Fibroblast of lung (primary cell): ENCODE results near the gene STXBP6. TPM values are rescaled to one million over a fixed set of nuclear protein-coding genes. Genes with fewer than 3 reads are reported as not detected.

Experiments
- DNase-seq, 2 donors: peaks; one replicate each; pipeline versions ENCODE4 v3.0.0 to v3.0.0-alpha.2; 2010; ENCODE audit warnings: low read depth in 2 of 2
- H2AFZ ChIP-seq: 2 replicates; pipeline ENCODE4 v1.5.1; 2012; ENCODE audit warnings: low read length, control low read depth, inconsistent platforms
- H3K27ac ChIP-seq: 2 replicates; pipeline ENCODE4 v1.5.1; 2011; ENCODE audit warnings: low read length, control low read depth; ENCODE audit not compliant: insufficient read depth
- H3K27me3 ChIP-seq: 2 replicates; pipeline ENCODE4 v1.5.1; 2011; ENCODE audit warnings: mild to moderate bottlenecking, low read length; ENCODE audit not compliant: control insufficient read depth, insufficient read depth
- H3K36me3 ChIP-seq: 2 replicates; pipeline ENCODE4 v1.5.1; 2011; ENCODE audit warnings: low read length; ENCODE audit not compliant: control insufficient read depth, insufficient read depth
- H3K4me1 ChIP-seq: 2 replicates; pipeline ENCODE4 v1.5.1; 2011; ENCODE audit warnings: low read length; ENCODE audit not compliant: control insufficient read depth, insufficient read depth; ENCODE audit errors: extremely low read depth
- H3K4me2 ChIP-seq: 2 replicates; pipeline ENCODE4 v1.5.1; 2011; ENCODE audit warnings: low read length, control low read depth; ENCODE audit not compliant: insufficient read depth; ENCODE audit errors: extremely low read depth
- H3K4me3 ChIP-seq, 4 experiments: fragments of 200-600 bp in 1 of 4; sonication (generic) in 1 of 4; replicated peaks in 1 of 4; 2 replicates each; pipeline ENCODE4 v1.5.1; 2011 to 2016; ENCODE audit warnings: low read length in 4 of 4, low read depth in 3 of 4, mild to moderate bottlenecking in 3 of 4, control low read depth in 2 of 4, inconsistent platforms in 1 of 4, mixed read lengths in 1 of 4; ENCODE audit not compliant: insufficient read depth in 1 of 4; ENCODE audit errors: control extremely low read depth in 1 of 4
- H3K79me2 ChIP-seq: 2 replicates; pipeline ENCODE4 v1.5.1; 2012; ENCODE audit warnings: mild to moderate bottlenecking, low read length, inconsistent platforms; ENCODE audit not compliant: control insufficient read depth, insufficient read depth
- H3K9ac ChIP-seq: 2 replicates; pipeline ENCODE4 v1.5.1; 2011; ENCODE audit warnings: mild to moderate bottlenecking, low read length, control low read depth; ENCODE audit not compliant: insufficient read depth
- H3K9me3 ChIP-seq: 2 replicates; pipeline ENCODE4 v1.5.1; 2012; ENCODE audit warnings: low read depth, low read length; ENCODE audit not compliant: control insufficient read depth, insufficient read depth
- H4K20me1 ChIP-seq: 2 replicates; pipeline ENCODE4 v1.5.1; 2011; ENCODE audit warnings: low read length; ENCODE audit not compliant: control insufficient read depth, insufficient read depth; ENCODE audit errors: extremely low read depth
- CTCF ChIP-seq, 2 donors: IDR thresholded peaks in 1 of 2; conservative IDR thresholded peaks in 1 of 2; 1 replicate in 1 of 2; 2 replicates in 1 of 2; pipeline ENCODE4 v1.5.1; 2011 to 2012; ENCODE audit warnings: low read length in 2 of 2, control low read depth in 1 of 2, inconsistent platforms in 1 of 2, low read depth in 1 of 2, mild to moderate bottlenecking in 1 of 2
- EZH2 ChIP-seq: IDR thresholded peaks from 2 replicates; pipeline ENCODE4 v1.5.1; 2012; ENCODE audit warnings: low read length, control low read depth, mild to moderate bottlenecking; ENCODE audit errors: missing control alignments
- polyA plus RNA-seq, 2 donors: library from polyadenylated mRNA; depleted of rRNA in 1 of 2; stranded (reverse) in 1 of 2; unstranded in 1 of 2; fragments of >200 nt; gene quantifications; 2 replicates each; pipeline ENCODE4 v1.2.1, GENCODE V29; 2011 to 2012; ENCODE audit warnings: missing spikeins in 1 of 2
- total RNA-seq: library from RNA; depleted of rRNA; stranded (reverse); fragments of >200 nt; gene quantifications from 2 replicates; pipeline ENCODE4 v1.2.1, GENCODE V29; 2014

Gene STXBP6
- total and polyA plus RNA-seq, 2 donors (not counting 1 experiment from before 2014, with no cell fraction given), result 4.5 to 17.8 TPM

- peak in 1 of 2 donors; percentile 41 for DNase-seq
- H3K79me2 ChIP-seq, result no peaks in the 10 kb centered on the region
These were observed 46.4 kb downstream of the STXBP6 start for GRCh38 chr14:25003537-25003936.

DNA sequence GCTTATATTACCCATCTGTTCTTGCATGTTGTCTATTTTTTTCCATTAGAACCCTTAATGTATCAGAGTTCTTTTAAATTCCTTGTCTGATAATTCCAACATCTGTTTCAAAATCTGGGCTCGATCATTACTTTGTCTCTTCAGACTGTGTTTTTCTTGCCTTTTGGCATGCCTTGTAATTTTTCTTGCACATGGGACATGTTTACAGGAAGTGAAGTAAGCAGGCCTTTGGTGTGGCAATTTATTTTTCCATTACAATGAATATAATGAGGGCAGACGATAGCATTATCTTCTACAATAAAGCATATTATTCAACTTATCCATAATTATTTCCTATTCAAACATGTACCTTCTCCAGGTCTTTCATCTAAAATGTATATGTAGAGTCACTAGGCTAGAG is 48.3 kb downstream of the STXBP6 start:
- H3K4me3 ChIP-seq, result no peak overlapping the region
- no peaks in the 10 kb centered on the region for H3K79me2 ChIP-seq
- no peaks in the 10 kb centered on the region for H3K36me3 ChIP-seq
- no peaks in the 10 kb centered on the region for H4K20me1 ChIP-seq
- no peak overlapping the region for H3K9ac ChIP-seq
- H2AFZ ChIP-seq, result no peak overlapping the region
- no peaks in the 10 kb centered on the region for H3K27me3 ChIP-seq
- no peaks in the 10 kb centered on the region for H3K9me3 ChIP-seq
- TF ChIP-seq CTCF (conservative IDR thresholded peaks at IDR 0.05 in 1 of 2, IDR thresholded peaks at IDR 0.05 in 1 of 2; ENCODE audit: low read depth in 1 of 2, low read length in 2 of 2) (no peak), EZH2 (no peak)
- no peak overlapping the region for H3K27ac ChIP-seq
- H3K4me2 ChIP-seq, result no peak overlapping the region
- H3K4me1 ChIP-seq, result peaks cover 2% of the 10 kb centered on the region
- DNase-seq, result peak in 1 of 2 donors; percentile 20

More at GRCh38 chr14:25003537-25003936, 46.4 kb downstream of the STXBP6 start:
- Histone ChIP-seq H3K9ac (no peak overlapping the region), H4K20me1 (no peaks in the 10 kb centered on the region), H3K4me3 (no peak overlapping the region), H3K4me2 (no peak overlapping the region), H3K27me3 (no peaks in the 10 kb centered on the region), H3K9me3 (no peaks in the 10 kb centered on the region), H3K36me3 (no peaks in the 10 kb centered on the region), H2AFZ (no peak overlapping the region), H3K27ac (no peak overlapping the region), H3K4me1 (peaks cover 8% of the 10 kb centered on the region)
- TF ChIP-seq CTCF (conservative IDR thresholded peaks at IDR 0.05 in 1 of 2, IDR thresholded peaks at IDR 0.05 in 1 of 2; ENCODE audit: low read depth in 1 of 2, low read length in 2 of 2) (no peak), EZH2 (no peak)

DNA sequence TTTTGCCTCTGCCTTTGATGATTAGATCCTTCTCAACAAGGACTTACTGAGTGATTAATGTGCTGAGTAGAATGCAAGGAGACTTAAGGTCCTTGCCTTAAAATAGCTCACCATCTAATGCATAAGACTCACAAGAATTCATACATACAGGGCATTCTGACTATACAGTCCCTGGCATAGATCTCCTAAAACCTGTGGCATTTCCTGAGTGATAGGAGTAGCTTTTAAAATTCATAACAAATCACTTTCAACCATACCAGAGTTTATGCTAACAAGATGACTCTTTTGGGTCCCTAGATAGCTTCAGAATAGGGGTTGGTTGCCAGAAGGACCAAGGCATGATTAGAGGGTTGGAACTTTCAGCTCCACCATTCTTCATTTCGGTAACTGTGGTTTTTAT is 48.8 kb downstream of the STXBP6 start:
- Histone ChIP-seq H3K36me3 (no peaks in the 10 kb centered on the region), H3K4me2 (no peak overlapping the region), H2AFZ (no peak overlapping the region), H3K27ac (no peak overlapping the region), H3K79me2 (no peaks in the 10 kb centered on the region), H3K9me3 (no peaks in the 10 kb centered on the region), H3K27me3 (no peaks in the 10 kb centered on the region), H3K4me3 (no peak overlapping the region), H3K9ac (no peak overlapping the region), H3K4me1 (no peaks in the 10 kb centered on the region), H4K20me1 (no peaks in the 10 kb centered on the region)
- DNase-seq, result peak in 1 of 2 donors; percentile 62
- TF ChIP-seq EZH2 (no peak), CTCF (conservative IDR thresholded peaks at IDR 0.05 in 1 of 2, IDR thresholded peaks at IDR 0.05 in 1 of 2; ENCODE audit: low read depth in 1 of 2, low read length in 2 of 2) (no peak)
